Ascending aorta (tissue), 2 donors: ENCODE measurements around the gene SYK. TPM values are rescaled to one million over a fixed set of nuclear protein-coding genes. Genes with fewer than 3 reads are reported as not detected.
"Not testable (repeated sequence)": the region's sequence is repeated elsewhere in the genome, so short reads cannot be mapped to it uniquely, and the experiment has no call there.

Experiments used
- DNase-seq, 2 donors: peaks; one replicate each; pipeline ENCODE4 v3.0.0-alpha.2; 2019; ENCODE audit warnings: low spot score in 2 of 2
- H3K27ac ChIP-seq, 2 donors: fragments of 200-600 bp; sonication (generic); one replicate each; pipeline ENCODE4 v1.5.1; 2016 to 2017; ENCODE audit warnings: mild to moderate bottlenecking in 1 of 2
- H3K27me3 ChIP-seq: fragments of 200-600 bp; sonication (generic); one replicate; pipeline ENCODE4 v1.5.1; 2017
- H3K36me3 ChIP-seq, 2 donors: fragments of 200-600 bp; sonication (generic); one replicate each; pipeline ENCODE4 v1.5.1; 2016
- H3K4me1 ChIP-seq, 2 donors: fragments of 200-600 bp; sonication (generic); one replicate each; pipeline ENCODE4 v1.5.1; 2016 to 2017; ENCODE audit warnings: mild to moderate bottlenecking in 1 of 2
- H3K4me3 ChIP-seq, 2 donors: fragments of 200-600 bp; sonication (generic); one replicate each; pipeline ENCODE4 v1.5.1; 2016 to 2017; ENCODE audit warnings: mild to moderate bottlenecking in 1 of 2
- H3K9me3 ChIP-seq, 2 donors: fragments of 200-600 bp; sonication (generic); one replicate each; pipeline ENCODE4 v1.5.1; 2016
- intact Hi-C: fragments of 100-400 bp; cut with DNase I; formaldehyde crosslinking; loops from one replicate; pipeline ENCODE4 v1.15.1; 2023
- total RNA-seq: library from RNA; depleted of rRNA; stranded (reverse); fragments of >200 nt; gene quantifications from one replicate; pipeline ENCODE4 v1.1.0, GENCODE V29; 2016
- TF ChIP-seq, protein P1 (sequence below), 3 experiments: fragments of 200-600 bp in 2 of 3; fragments of 450-650 bp in 1 of 3; sonication (generic) in 2 of 3; IDR thresholded peaks; one replicate each; pipeline ENCODE4 v1.5.1; 2016 to 2019; ENCODE audit warnings: antibody characterized with exemption in 3 of 3, mild to moderate bottlenecking in 1 of 3, moderate library complexity in 1 of 3

Gene SYK
- total RNA-seq, 1 donor from 2014 or later = 3.2 TPM

DNA sequence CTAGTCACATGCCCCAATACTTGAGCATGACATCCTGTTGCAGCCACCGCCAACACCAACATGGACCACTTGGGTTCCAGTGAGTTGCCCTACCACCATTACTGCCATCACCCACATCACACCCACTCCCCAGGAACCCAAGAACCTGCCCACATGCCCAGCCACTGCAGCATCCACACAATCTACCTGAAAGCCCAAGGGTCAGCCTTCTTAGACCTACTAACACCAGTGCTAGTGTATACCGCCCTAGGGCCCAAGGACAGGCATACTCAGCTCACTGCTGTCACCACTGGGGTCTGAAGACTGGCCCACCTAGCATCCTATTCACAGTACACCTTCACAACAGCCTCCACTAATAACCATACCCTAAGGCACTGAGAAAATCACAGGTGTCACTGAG is 82.0 kb downstream of the SYK start:
- TF ChIP-seq, protein P1, sequence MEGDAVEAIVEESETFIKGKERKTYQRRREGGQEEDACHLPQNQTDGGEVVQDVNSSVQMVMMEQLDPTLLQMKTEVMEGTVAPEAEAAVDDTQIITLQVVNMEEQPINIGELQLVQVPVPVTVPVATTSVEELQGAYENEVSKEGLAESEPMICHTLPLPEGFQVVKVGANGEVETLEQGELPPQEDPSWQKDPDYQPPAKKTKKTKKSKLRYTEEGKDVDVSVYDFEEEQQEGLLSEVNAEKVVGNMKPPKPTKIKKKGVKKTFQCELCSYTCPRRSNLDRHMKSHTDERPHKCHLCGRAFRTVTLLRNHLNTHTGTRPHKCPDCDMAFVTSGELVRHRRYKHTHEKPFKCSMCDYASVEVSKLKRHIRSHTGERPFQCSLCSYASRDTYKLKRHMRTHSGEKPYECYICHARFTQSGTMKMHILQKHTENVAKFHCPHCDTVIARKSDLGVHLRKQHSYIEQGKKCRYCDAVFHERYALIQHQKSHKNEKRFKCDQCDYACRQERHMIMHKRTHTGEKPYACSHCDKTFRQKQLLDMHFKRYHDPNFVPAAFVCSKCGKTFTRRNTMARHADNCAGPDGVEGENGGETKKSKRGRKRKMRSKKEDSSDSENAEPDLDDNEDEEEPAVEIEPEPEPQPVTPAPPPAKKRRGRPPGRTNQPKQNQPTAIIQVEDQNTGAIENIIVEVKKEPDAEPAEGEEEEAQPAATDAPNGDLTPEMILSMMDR (IDR thresholded peaks at IDR 0.05) = no peak
- intact Hi-C loops = no loop called here

DNA sequence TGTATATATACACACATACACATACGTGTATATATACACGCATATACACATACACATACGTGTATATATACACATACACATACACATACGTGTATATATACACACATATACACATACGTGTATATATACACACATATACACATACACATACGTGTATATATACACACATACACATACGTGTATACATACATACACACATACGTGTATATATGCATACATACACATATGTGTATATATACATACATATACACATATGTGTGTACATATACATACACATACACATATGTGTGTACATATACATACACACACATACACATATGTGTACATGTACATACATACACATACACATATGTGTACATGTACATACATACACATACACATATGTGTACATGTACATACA is 82.6 kb downstream of the SYK start:
- Histone ChIP-seq H3K27me3 (no peaks in the 10 kb centered on the region), H3K4me3 (no peak overlapping the region), H3K36me3 (no peaks in the 10 kb centered on the region), H3K9me3 (peaks cover 0 to 9% of the 10 kb centered on the region in 2 donors), H3K27ac (no peak overlapping the region), H3K4me1 (no peaks in the 10 kb centered on the region)
- intact Hi-C loops = no loop called here
- TF ChIP-seq, protein P1 (IDR thresholded peaks at IDR 0.05) = no peak
- no peak for DNase-seq

More for the DNA sequence above, 82.0 kb downstream of the SYK start:
- DNase-seq = no peak
- Histone ChIP-seq H3K4me1 (no peaks in the 10 kb centered on the region), H3K27ac (no peak overlapping the region), H3K36me3 (no peaks in the 10 kb centered on the region), H3K27me3 (no peaks in the 10 kb centered on the region), H3K9me3 (peaks cover 0 to 9% of the 10 kb centered on the region in 2 donors), H3K4me3 (no peak overlapping the region)

DNA sequence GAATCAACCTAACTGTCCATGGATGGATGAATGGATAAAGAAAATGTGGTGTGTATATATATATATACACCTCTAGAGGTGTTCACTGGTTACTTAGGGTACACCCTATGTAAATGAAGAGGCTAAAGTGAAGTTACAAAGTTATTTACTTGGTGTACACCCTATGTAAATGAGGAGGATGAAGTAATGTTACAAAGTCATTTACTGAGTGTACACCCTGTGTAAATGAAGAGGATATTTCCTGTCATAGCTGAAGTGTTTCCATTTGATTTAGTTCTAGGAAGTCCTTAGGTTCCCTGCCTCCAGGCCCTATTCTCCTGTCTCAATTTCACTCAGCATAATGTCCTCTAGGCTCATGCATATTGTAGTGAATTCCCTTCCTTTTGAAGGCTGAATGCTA is 85.2 kb downstream of the SYK start:
- H3K4me1 ChIP-seq, H3K4me3 ChIP-seq, H3K27me3 ChIP-seq, H3K27ac ChIP-seq, H3K9me3 ChIP-seq, intact Hi-C loops, DNase-seq, H3K36me3 ChIP-seq: not testable (repeated sequence)

DNA sequence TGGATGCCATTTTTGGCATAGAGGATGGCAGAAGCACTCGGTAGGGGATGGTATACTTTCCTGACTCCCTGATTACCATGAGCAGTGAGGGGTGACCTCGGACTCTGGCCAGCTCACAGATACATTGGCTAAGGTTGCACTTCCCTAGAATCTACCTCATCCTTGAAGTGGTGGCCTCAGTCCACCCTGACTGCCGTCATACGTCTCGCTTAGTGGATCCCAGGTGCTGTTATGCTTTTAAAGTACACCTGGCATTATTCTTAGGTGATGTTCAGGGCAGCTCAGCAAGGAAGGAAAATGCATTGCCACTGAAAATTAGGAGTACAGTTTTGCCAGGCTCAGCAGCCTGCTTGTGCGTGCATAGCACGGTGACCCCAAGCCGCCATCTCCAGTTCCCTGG is 87.3 kb downstream of the SYK start:
- Histone ChIP-seq H3K9me3 (peaks cover 0 to 9% of the 10 kb centered on the region in 2 donors), H3K27me3 (no peaks in the 10 kb centered on the region), H3K4me3 (no peak overlapping the region), H3K27ac (no peak overlapping the region), H3K36me3 (no peaks in the 10 kb centered on the region), H3K4me1 (no peaks in the 10 kb centered on the region)
- no peak for DNase-seq
- TF ChIP-seq, protein P1 (IDR thresholded peaks at IDR 0.05) = no peak
- intact Hi-C loops = no loop called here

DNA sequence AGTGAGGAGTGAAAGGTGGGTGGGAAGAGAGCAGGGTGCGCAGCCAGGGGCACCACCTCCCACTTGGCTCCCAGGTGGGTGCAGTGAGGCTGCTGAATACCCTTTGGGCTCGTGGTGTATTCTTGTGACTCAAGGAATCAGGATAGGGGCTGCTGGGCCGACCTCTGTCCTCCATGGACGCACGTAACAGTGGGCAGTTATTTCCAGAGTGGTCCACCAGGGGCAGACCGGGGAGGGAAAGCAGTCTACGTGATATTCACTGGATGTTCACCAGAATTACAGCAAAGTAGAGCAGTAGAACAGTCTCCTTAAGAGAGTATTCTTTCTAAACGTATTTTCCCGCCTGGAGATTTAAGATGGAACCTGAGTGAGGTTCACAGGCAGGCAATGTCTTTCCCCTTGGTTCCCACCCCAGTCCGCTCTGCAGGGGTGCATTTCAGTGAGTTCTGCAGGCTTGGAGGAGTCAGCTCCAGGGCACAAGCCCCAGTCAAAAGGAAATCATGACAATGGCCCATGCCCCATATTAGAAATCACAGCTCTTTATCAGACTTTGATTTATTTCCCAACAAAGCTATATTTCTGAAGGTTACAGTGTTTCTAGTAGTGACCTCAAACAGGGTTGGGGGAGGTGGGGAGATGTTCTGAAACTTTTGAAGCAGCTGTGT is 88.7 kb downstream of the SYK start:
- DNase-seq = no peak
- TF ChIP-seq, protein P1 (IDR thresholded peaks at IDR 0.05) = no peak
- Histone ChIP-seq H3K36me3 (no peaks in the 10 kb centered on the region), H3K27me3 (no peaks in the 10 kb centered on the region), H3K27ac (no peak overlapping the region), H3K9me3 (peaks cover 0 to 6% of the 10 kb centered on the region in 2 donors), H3K4me1 (no peaks in the 10 kb centered on the region), H3K4me3 (no peak overlapping the region)
- intact Hi-C loops = no loop called here

DNA sequence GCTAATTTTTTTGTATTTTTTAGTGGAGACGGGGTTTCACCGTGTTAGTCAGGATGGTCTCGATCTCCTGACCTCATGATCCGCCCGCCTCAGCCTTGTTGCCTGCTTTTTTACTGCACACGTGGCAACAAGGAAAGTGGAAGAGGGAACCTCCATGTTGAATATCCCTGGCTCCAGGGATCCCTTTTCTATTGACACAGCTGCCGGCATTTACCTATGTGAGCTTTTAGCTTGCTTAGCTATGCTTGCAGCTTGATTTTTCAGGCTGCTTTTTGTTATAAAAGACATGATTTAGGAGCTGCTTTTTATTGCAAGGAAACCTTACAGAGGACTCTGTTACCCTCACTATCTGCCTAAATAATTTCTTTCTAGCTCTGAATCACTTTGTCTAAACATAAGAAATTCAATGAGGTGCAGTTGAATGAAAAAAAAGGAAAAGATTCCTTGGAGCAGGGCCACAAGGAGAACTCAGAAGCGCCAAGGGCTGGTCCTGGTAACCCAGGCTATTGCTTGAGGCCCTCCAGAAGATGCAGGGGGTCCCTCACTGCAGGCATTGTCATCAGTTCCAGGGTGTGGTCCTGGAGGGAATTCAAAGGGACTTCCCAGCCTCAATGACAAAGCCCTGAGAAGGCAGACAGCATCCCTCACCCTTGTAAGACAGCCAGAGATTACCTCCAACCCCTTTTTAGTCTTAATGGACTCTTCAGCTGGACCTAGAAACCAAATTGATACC is 89.9 kb downstream of the SYK start:
- TF ChIP-seq, protein P1 (IDR thresholded peaks at IDR 0.05) = no peak
- no peaks in the 10 kb centered on the region for H3K4me1 ChIP-seq
- no peaks in the 10 kb centered on the region for H3K36me3 ChIP-seq
- no peak overlapping the region for H3K27ac ChIP-seq
- no peaks in the 10 kb centered on the region for H3K27me3 ChIP-seq
- H3K9me3 ChIP-seq = no peaks in the 10 kb centered on the region
- DNase-seq = no peak
- H3K4me3 ChIP-seq = no peak overlapping the region
- intact Hi-C loops = no loop called here
